GM19025 (cell line): ENCODE measurements around the gene CADM1.

ENCODE experiments used
- ATAC-seq: cut with Tn5 transposase; IDR thresholded peaks from one replicate; pipeline ENCODE4 v1.9.1; 2021; ENCODE audit warnings: mild to moderate bottlenecking, low read depth, moderate library complexity; ENCODE audit not compliant: unreplicated experiment

CADM1 gene

GRCh38 chr11:115325523-115325922 lies 178.7 kb downstream of the CADM1 start:
- ATAC-seq: no peak

- ATAC-seq: no peak
Measured at GRCh38 chr11:115324581-115325432, 179.4 kb downstream of the CADM1 start.

GRCh38 chr11:115322553-115323203 lies 181.5 kb downstream of the CADM1 start:
- no peak for ATAC-seq

- no peak for ATAC-seq
Measured at GRCh38 chr11:115321605-115322289, 182.5 kb downstream of the CADM1 start.

- no peak for ATAC-seq
Measured at GRCh38 chr11:115317277-115318185, 186.7 kb downstream of the CADM1 start.

- ATAC-seq: no peak
Measured at GRCh38 chr11:115316696-115317095, 187.5 kb downstream of the CADM1 start.

GRCh38 chr11:115314330-115314920 lies 189.8 kb downstream of the CADM1 start:
- no peak for ATAC-seq

GRCh38 chr11:115313224-115313838 lies 190.9 kb downstream of the CADM1 start:
- no peak for ATAC-seq

GRCh38 chr11:115311949-115312348 lies 192.3 kb downstream of the CADM1 start:
- no peak for ATAC-seq

GRCh38 chr11:115306689-115307088 lies 197.5 kb downstream of the CADM1 start:
- ATAC-seq: no peak

GRCh38 chr11:115304774-115305472 lies 199.3 kb downstream of the CADM1 start:
- no peak for ATAC-seq

GRCh38 chr11:115303929-115304531 lies 200.2 kb downstream of the CADM1 start:
- no peak for ATAC-seq

GRCh38 chr11:115302946-115303703 lies 201.1 kb downstream of the CADM1 start:
- no peak for ATAC-seq

- ATAC-seq: no peak
Measured at GRCh38 chr11:115300660-115301428, 203.4 kb downstream of the CADM1 start.

- ATAC-seq: no peak
Measured at GRCh38 chr11:115298300-115299012, 205.8 kb downstream of the CADM1 start.

GRCh38 chr11:115297330-115297729 lies 206.9 kb downstream of the CADM1 start:
- ATAC-seq: no peak
